Measurements from ENCODE around the gene CLTB.

Gene CLTB

DNA sequence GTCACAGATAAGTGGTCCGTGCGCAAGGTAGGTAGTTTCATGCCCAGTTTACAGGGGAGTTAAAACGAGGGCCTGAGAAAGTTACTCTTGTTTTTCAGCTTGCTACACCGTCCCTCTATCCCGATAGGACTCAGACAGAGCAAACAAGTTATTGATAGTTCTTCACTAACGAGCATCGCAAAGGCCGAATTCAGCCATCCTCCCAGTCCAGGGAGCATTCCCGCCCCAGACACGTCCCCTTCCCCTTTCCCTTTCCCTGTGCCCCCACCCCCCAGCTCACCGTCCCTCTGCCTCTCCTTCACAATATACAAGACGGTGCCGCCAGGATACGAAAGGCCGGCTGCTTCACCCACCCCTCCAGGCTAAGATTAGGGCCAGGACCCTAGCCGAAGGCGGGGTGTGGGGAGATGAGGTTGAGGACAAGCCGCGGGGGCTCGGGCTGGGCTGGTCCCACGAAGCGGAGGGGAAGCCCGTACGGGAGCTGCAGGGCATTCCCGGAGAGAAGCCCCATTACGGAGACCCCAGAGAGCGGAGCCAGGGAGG lies 55.4 kb downstream of the CLTB start:
- H3K9me3 ChIP-seq (ENCODE audit: control insufficient read depth, low read length) = no peaks in the 10 kb centered on the region
- peaks cover 13% of the 10 kb centered on the region for H3K4me1 ChIP-seq (ENCODE audit: control insufficient read depth, insufficient read depth, low read length)
- peak overlapping the region; percentile 94 for H3K4me3 ChIP-seq (ENCODE audit: low read length)
- peak overlapping the region; percentile 96 for H3K9ac ChIP-seq (ENCODE audit: low read length)
- peak; percentile 55 for DNase-seq (ENCODE audit: low read depth)
- peaks cover 15% of the 10 kb centered on the region for H3K36me3 ChIP-seq (ENCODE audit: control insufficient read depth, insufficient read depth, low read length, severe bottlenecking)
- no peaks in the 10 kb centered on the region for H3K27me3 ChIP-seq (replicated peaks; ENCODE audit: control insufficient read depth, insufficient read depth, low read length)

DNA sequence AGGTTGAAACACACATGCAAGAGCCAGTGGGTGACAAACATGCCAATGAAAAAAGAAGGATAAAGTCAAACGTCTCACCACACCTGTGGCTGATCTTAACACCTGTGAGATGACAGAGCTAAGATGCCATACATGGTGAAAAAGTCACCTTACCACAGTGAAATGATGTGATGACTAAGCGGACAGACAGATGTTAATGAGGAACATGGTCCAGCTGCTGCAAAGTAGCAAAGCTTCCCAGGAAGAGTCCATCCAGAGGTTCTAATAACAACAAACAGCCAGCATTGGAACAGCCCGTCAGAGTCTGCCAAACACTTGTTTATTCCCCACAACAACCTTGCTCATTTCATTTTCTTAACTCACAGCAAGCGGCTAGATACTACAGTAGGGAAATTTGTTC lies 56.7 kb downstream of the CLTB start:
- no peak for DNase-seq (ENCODE audit: low read depth)
- Histone ChIP-seq H3K27me3 (replicated peaks; ENCODE audit: control insufficient read depth, insufficient read depth, low read length) (no peaks in the 10 kb centered on the region), H3K9ac (ENCODE audit: low read length) (no peak overlapping the region), H3K4me3 (ENCODE audit: low read length) (peak overlapping the region; percentile 37), H3K9me3 (ENCODE audit: control insufficient read depth, low read length) (no peaks in the 10 kb centered on the region), H3K4me1 (ENCODE audit: control insufficient read depth, insufficient read depth, low read length) (peaks cover 9% of the 10 kb centered on the region), H3K36me3 (ENCODE audit: control insufficient read depth, insufficient read depth, low read length, severe bottlenecking) (peaks cover 20% of the 10 kb centered on the region)

- Histone ChIP-seq H3K27me3 (replicated peaks; ENCODE audit: control insufficient read depth, insufficient read depth, low read length) (no peaks in the 10 kb centered on the region), H3K9ac (ENCODE audit: low read length) (no peak overlapping the region), H3K4me3 (ENCODE audit: low read length) (no peak overlapping the region), H3K36me3 (ENCODE audit: control insufficient read depth, insufficient read depth, low read length, severe bottlenecking) (peaks cover 50% of the 10 kb centered on the region), H3K9me3 (ENCODE audit: control insufficient read depth, low read length) (no peaks in the 10 kb centered on the region), H3K4me1 (ENCODE audit: control insufficient read depth, insufficient read depth, low read length) (peaks cover 5% of the 10 kb centered on the region)
- no peak for DNase-seq (ENCODE audit: low read depth)
These were observed 60.2 kb downstream of the CLTB start for GRCh38 chr5:176356179-176356566.

GRCh38 chr5:176355400-176356178 lies 60.8 kb downstream of the CLTB start:
- Histone ChIP-seq H3K27me3 (replicated peaks; ENCODE audit: control insufficient read depth, insufficient read depth, low read length) (no peaks in the 10 kb centered on the region), H3K36me3 (ENCODE audit: control insufficient read depth, insufficient read depth, low read length, severe bottlenecking) (peaks cover 53% of the 10 kb centered on the region), H3K4me3 (ENCODE audit: low read length) (no peak overlapping the region), H3K9ac (ENCODE audit: low read length) (no peak overlapping the region), H3K4me1 (ENCODE audit: control insufficient read depth, insufficient read depth, low read length) (peaks cover 5% of the 10 kb centered on the region), H3K9me3 (ENCODE audit: control insufficient read depth, low read length) (no peaks in the 10 kb centered on the region)
- DNase-seq (ENCODE audit: low read depth) = no peak

GRCh38 chr5:176353533-176353932 lies 62.8 kb downstream of the CLTB start:
- Histone ChIP-seq H3K36me3 (ENCODE audit: control insufficient read depth, insufficient read depth, low read length, severe bottlenecking) (peaks cover 74% of the 10 kb centered on the region), H3K4me3 (ENCODE audit: low read length) (no peak overlapping the region), H3K9ac (ENCODE audit: low read length) (no peak overlapping the region), H3K9me3 (ENCODE audit: control insufficient read depth, low read length) (no peaks in the 10 kb centered on the region), H3K27me3 (replicated peaks; ENCODE audit: control insufficient read depth, insufficient read depth, low read length) (no peaks in the 10 kb centered on the region), H3K4me1 (ENCODE audit: control insufficient read depth, insufficient read depth, low read length) (no peaks in the 10 kb centered on the region)
- DNase-seq (ENCODE audit: low read depth) = no peak

GRCh38 chr5:176352116-176352878 lies 64.0 kb downstream of the CLTB start:
- H3K4me3 ChIP-seq (ENCODE audit: low read length) = no peak overlapping the region
- no peak overlapping the region for H3K9ac ChIP-seq (ENCODE audit: low read length)
- no peaks in the 10 kb centered on the region for H3K27me3 ChIP-seq (replicated peaks; ENCODE audit: control insufficient read depth, insufficient read depth, low read length)
- H3K9me3 ChIP-seq (ENCODE audit: control insufficient read depth, low read length) = no peaks in the 10 kb centered on the region
- H3K36me3 ChIP-seq (ENCODE audit: control insufficient read depth, insufficient read depth, low read length, severe bottlenecking) = peaks cover 81% of the 10 kb centered on the region
- DNase-seq (ENCODE audit: low read depth) = no peak
- H3K4me1 ChIP-seq (ENCODE audit: control insufficient read depth, insufficient read depth, low read length) = no peaks in the 10 kb centered on the region

DNA sequence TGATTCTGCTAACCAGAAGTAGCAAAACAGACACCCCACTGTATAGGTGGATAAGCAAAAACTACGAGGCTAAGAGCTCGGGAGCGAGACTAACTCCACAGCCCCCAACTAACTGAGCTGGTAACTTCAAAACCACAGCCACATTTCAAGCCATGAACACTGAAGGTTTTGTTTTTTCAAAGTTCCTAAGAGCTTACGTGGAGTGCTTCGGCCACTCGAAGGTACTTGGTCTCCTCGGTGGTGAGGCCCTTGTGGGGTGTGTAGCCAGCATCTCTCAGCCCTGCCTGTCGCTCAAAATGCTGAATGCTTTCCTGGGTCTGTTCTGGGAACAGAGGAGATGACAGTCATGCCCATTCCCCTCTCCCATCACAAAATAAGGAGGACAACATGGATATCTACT lies 65.9 kb downstream of the CLTB start:
- no peaks in the 10 kb centered on the region for H3K27me3 ChIP-seq (replicated peaks; ENCODE audit: control insufficient read depth, insufficient read depth, low read length)
- H3K4me1 ChIP-seq (ENCODE audit: control insufficient read depth, insufficient read depth, low read length) = no peaks in the 10 kb centered on the region
- H3K9me3 ChIP-seq (ENCODE audit: control insufficient read depth, low read length) = no peaks in the 10 kb centered on the region
- H3K36me3 ChIP-seq (ENCODE audit: control insufficient read depth, insufficient read depth, low read length, severe bottlenecking) = peaks cover 89% of the 10 kb centered on the region
- H3K9ac ChIP-seq (ENCODE audit: low read length) = no peak overlapping the region
- no peak for DNase-seq (ENCODE audit: low read depth)
- no peak overlapping the region for H3K4me3 ChIP-seq (ENCODE audit: low read length)

DNA sequence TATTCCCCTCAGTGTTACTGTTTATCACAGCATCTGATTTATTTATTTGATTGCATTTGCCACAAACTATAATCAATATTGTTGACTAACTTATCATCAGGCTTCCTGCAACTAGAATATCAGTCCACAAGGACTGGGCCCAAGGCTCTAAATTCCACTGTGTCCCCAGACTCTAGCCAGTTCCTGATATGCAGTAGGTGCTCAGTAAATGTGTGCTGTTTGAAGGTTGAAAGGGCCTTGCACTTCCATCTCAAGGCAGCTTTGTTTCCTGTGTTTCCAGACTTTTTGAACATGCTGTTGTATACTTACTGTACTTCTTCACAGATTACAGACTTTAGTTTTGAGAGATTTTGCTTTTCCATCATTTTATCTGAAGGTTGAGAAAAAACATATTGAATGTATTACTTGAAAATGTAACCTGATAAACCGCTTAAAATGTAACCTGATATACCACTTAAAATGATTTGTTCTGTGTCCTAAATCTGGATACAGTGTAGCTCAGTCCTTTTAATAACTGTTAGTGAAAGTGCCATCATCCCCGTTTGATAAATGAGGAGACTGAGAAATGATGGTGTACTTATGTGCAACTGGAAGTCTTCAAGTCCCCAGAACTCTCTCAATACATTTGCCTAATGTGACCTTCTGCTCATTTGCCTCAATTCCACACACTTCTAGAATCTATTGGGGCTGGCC lies 73.4 kb downstream of the CLTB start:
- H3K4me3 ChIP-seq (ENCODE audit: low read length) = no peak overlapping the region
- H3K36me3 ChIP-seq (ENCODE audit: control insufficient read depth, insufficient read depth, low read length, severe bottlenecking) = peaks cover 43% of the 10 kb centered on the region
- no peaks in the 10 kb centered on the region for H3K27me3 ChIP-seq (replicated peaks; ENCODE audit: control insufficient read depth, insufficient read depth, low read length)
- H3K9ac ChIP-seq (ENCODE audit: low read length) = no peak overlapping the region
- H3K4me1 ChIP-seq (ENCODE audit: control insufficient read depth, insufficient read depth, low read length) = no peaks in the 10 kb centered on the region
- H3K9me3 ChIP-seq (ENCODE audit: control insufficient read depth, low read length) = no peaks in the 10 kb centered on the region
- peak; percentile 7 for DNase-seq (ENCODE audit: low read depth)

All from adipocyte (in vitro differentiated cells).